ENCODE results near the gene ABRAXAS1.

The ABRAXAS1 gene

GRCh38 chr4:83449009-83449408, 35.9 kb downstream of the ABRAXAS1 start:
- DNase-seq (ENCODE audit: low read depth): no peak

- DNase-seq (ENCODE audit: low read depth): no peak
These were observed 44.0 kb downstream of the ABRAXAS1 start for GRCh38 chr4:83440899-83441298.

- DNase-seq (ENCODE audit: low read depth): no peak
These were observed 44.6 kb downstream of the ABRAXAS1 start for GRCh38 chr4:83440148-83440814.

- no peak for DNase-seq (ENCODE audit: low read depth)
These were observed 46.2 kb downstream of the ABRAXAS1 start for GRCh38 chr4:83438719-83439118.

DNA sequence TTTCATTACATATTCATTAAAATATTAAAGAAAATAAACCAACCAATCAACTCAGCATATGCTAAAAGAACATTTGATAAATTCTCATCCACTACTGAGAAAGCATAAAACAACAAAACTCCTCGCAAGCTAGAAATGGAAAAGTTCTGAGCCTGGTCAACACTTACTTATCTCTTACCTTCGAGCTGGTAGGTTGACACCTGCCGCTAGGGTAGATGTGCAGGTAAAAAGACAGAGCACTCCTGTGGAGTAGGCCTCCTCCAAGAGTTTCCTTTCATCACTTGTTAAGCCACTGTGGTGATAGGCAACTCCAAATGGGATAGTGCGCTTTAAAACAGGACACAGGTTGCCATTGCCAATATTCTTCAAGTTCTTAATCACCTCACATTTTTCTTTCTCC, 48.2 kb downstream of the ABRAXAS1 start:
- DNase-seq (ENCODE audit: low read depth): no peak

DNA sequence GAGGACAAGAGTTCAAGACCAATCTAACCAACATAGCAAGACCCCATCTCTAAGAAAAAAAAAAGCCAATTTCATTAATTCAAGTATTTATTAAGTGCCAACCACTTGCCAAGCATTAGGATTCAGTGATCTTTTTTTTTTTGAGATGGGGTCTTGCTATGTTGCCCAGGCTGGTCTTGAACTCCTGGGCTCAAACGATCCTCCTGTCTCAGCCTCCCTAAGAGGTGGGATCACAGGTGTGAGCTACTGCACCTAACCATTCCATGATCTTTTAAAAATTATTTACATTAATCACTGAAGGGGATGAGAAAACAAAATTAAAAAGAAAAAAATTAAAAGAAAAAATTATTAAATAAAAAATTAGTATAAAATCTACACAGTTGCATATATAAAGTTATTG, 53.7 kb downstream of the ABRAXAS1 start:
- no peak for DNase-seq (ENCODE audit: low read depth)

GRCh38 chr4:83418211-83418610, 66.7 kb downstream of the ABRAXAS1 start:
- DNase-seq (ENCODE audit: low read depth): no peak

DNA sequence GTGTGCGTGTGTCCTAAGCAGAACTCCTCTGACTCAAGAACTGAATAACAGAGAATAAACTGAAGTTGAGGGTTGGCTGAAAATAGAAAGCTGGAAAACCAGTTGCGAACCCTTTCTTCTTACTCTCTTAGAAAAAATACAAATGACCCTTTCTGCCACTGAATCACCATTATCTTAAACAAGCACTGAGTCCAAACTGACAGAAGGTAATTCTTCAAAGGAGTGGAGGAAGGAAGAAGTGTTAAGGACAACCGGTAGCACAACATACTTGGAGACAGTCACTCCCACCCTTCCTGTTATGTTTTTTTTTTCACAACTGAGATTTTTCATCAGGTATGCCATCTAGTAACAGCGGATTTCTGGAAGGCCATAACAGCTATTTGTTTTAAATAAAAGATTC, 67.3 kb downstream of the ABRAXAS1 start:
- DNase-seq (ENCODE audit: low read depth): no peak

GRCh38 chr4:83413676-83414075, 71.2 kb downstream of the ABRAXAS1 start:
- DNase-seq (ENCODE audit: low read depth): no peak

All from stimulated activated CD8-positive, alpha-beta memory T cell treated with anti-CD3 and anti-CD28 coated beads, Interleukin-12 subunit alpha, Interleukin-12 subunit beta, amount 100 ng/mL, for 4 hours (primary cell).